Astrocyte (in vitro differentiated cells and primary cell): ENCODE data around the gene MRPS18A. TPM values are rescaled to one million over a fixed set of nuclear protein-coding genes. Genes with fewer than 3 reads are reported as not detected.
"Not testable (repeated sequence)": the region's sequence is repeated elsewhere in the genome, so short reads cannot be mapped to it uniquely, and the experiment has no call there.

Experiments used
- DNase-seq: peaks from one replicate; pipeline ENCODE4 v3.0.0-alpha.2; 2010; ENCODE audit warnings: low read depth
- FAIRE-seq: peaks from 2 replicates; lab custom pipeline; 2011; peaks lifted over from hg19 to GRCh38; lab: Jason Lieb, UNC
- H2AFZ ChIP-seq: 2 replicates; pipeline ENCODE4 v1.6.0; 2012; ENCODE audit warnings: low read depth, low read length, inconsistent platforms
- H3K27ac ChIP-seq: 2 replicates; pipeline ENCODE4 v1.5.1; 2011; ENCODE audit warnings: low read depth, low read length, inconsistent platforms
- H3K27me3 ChIP-seq: 2 replicates; pipeline ENCODE4 v1.6.0; 2011; ENCODE audit warnings: low read length, inconsistent platforms; ENCODE audit not compliant: insufficient read depth
- H3K36me3 ChIP-seq: 2 replicates; pipeline ENCODE4 v1.5.1; 2011; ENCODE audit warnings: low read length, inconsistent platforms; ENCODE audit not compliant: insufficient read depth
- H3K4me1 ChIP-seq: 2 replicates; pipeline ENCODE4 v1.5.1; 2011; ENCODE audit warnings: low read length, inconsistent platforms; ENCODE audit not compliant: insufficient read depth
- H3K4me2 ChIP-seq: 2 replicates; pipeline ENCODE4 v1.6.0; 2012; ENCODE audit warnings: low read length, inconsistent platforms
- H3K4me3 ChIP-seq: 2 replicates; pipeline ENCODE4 v1.5.1; 2011; ENCODE audit warnings: low read depth, mild to moderate bottlenecking, low read length, inconsistent platforms; ENCODE audit not compliant: insufficient read depth
- H3K79me2 ChIP-seq: 2 replicates; pipeline ENCODE4 v1.6.0; 2012; ENCODE audit warnings: mild to moderate bottlenecking, low read length, inconsistent platforms; ENCODE audit not compliant: insufficient read depth
- H3K9ac ChIP-seq: 2 replicates; pipeline ENCODE4 v1.6.0; 2012; ENCODE audit warnings: mild to moderate bottlenecking, low read length, inconsistent platforms
- H3K9me3 ChIP-seq: 2 replicates; pipeline ENCODE4 v1.5.1; 2012; ENCODE audit warnings: low read depth, mild to moderate bottlenecking, low read length, inconsistent platforms; ENCODE audit not compliant: insufficient read depth
- H4K20me1 ChIP-seq: 2 replicates; pipeline ENCODE4 v1.6.0; 2012; ENCODE audit warnings: low read length, inconsistent platforms; ENCODE audit not compliant: insufficient read depth
- H3K27ac Mint-ChIP-seq: one replicate; pipeline ENCODE4 v1.8.0; 2021; ENCODE audit warnings: mild to moderate bottlenecking, mixed read lengths; ENCODE audit not compliant: unreplicated experiment
- H3K27me3 Mint-ChIP-seq: one replicate; pipeline ENCODE4 v1.8.0; 2021; ENCODE audit warnings: low read depth, mixed read lengths; ENCODE audit not compliant: unreplicated experiment
- H3K36me3 Mint-ChIP-seq: one replicate; pipeline ENCODE4 v1.8.0; 2021; ENCODE audit warnings: low read depth, mixed read lengths; ENCODE audit not compliant: unreplicated experiment
- H3K4me1 Mint-ChIP-seq: one replicate; pipeline ENCODE4 v1.8.0; 2021; ENCODE audit warnings: low read depth, mixed read lengths; ENCODE audit not compliant: unreplicated experiment
- H3K4me3 Mint-ChIP-seq: one replicate; pipeline ENCODE4 v1.8.0; 2021; ENCODE audit warnings: mild to moderate bottlenecking, moderate library complexity, mixed read lengths; ENCODE audit not compliant: unreplicated experiment
- H3K9me3 Mint-ChIP-seq: one replicate; pipeline ENCODE4 v1.8.0; 2021; ENCODE audit warnings: mild to moderate bottlenecking, mixed read lengths; ENCODE audit not compliant: unreplicated experiment
- CTCF ChIP-seq: IDR thresholded peaks from 2 replicates; pipeline ENCODE4 v1.5.1; 2011; ENCODE audit warnings: low read depth, mild to moderate bottlenecking, inconsistent platforms, low read length, moderate library complexity; ENCODE audit not compliant: insufficient read depth
- EZH2 ChIP-seq: IDR thresholded peaks from 2 replicates; pipeline ENCODE4 v1.6.1; 2012; ENCODE audit warnings: mild to moderate bottlenecking, low read length, inconsistent platforms; ENCODE audit not compliant: insufficient read depth
- total RNA-seq: library from RNA; stranded (reverse); gene quantifications from 2 replicates; pipeline ENCODE4 v1.2.1, GENCODE V29; 2021

MRPS18A gene
- total RNA-seq, 1 donor from 2014 or later, result 33.5 TPM

- DNase-seq, result peak; percentile 37
- Histone ChIP-seq H3K27ac (peak within 1 kb of the TSS; percentile 84), H3K4me2 (peak within 1 kb of the TSS; percentile 91), H3K9me3 (no peaks in the 10 kb centered on the region), H3K79me2 (peaks cover 46% of the 10 kb centered on the region), H3K4me1 (peaks cover 7% of the 10 kb centered on the region), H4K20me1 (peaks cover 22% of the 10 kb centered on the region), H3K27me3 (no peaks in the 10 kb centered on the region), H3K9ac (peak within 1 kb of the TSS; percentile 96), H3K4me3 (peak within 1 kb of the TSS; percentile 98), H3K36me3 (peaks cover 13% of the 10 kb centered on the region), H2AFZ (peak within 1 kb of the TSS; percentile 99)
- no peak for FAIRE-seq
- Mint-ChIP-seq H3K4me1 (peaks cover 12% of the 10 kb centered on the region), H3K4me3 (peak within 1 kb of the TSS; percentile 99), H3K9me3 (peaks cover 2% of the 10 kb centered on the region), H3K27ac (peak within 1 kb of the TSS; percentile 95), H3K27me3 (no peaks in the 10 kb centered on the region), H3K36me3 (peaks cover 14% of the 10 kb centered on the region)
- TF ChIP-seq CTCF (no peak), EZH2 (no peak)
Measured at GRCh38 chr6:43635387-43636307, 51.9 kb downstream of the MRPS18A start, which contains the start of gene MAD2L1BP. TSS of gene MAD2L1BP (plus strand) at chr6:43635840. CDS start at chr6:43635876, 36 bp downstream.

- Mint-ChIP-seq H3K36me3 (peaks cover 6% of the 10 kb centered on the region), H3K27ac (peak overlapping the region; percentile 95), H3K27me3 (no peaks in the 10 kb centered on the region), H3K9me3 (peaks cover 2% of the 10 kb centered on the region), H3K4me3 (peak overlapping the region; percentile 99), H3K4me1 (peaks cover 10% of the 10 kb centered on the region)
- Histone ChIP-seq H3K27ac (no peak overlapping the region), H3K9me3 (no peaks in the 10 kb centered on the region), H3K4me3 (no peak overlapping the region), H3K79me2 (peaks cover 37% of the 10 kb centered on the region), H3K27me3 (no peaks in the 10 kb centered on the region), H4K20me1 (peaks cover 14% of the 10 kb centered on the region), H3K4me2 (no peak overlapping the region), H3K4me1 (peaks cover 11% of the 10 kb centered on the region), H3K9ac (no peak overlapping the region), H3K36me3 (peaks cover 4% of the 10 kb centered on the region), H2AFZ (peak overlapping the region; percentile 99)
- TF ChIP-seq CTCF (no peak), EZH2 (no peak)
- DNase-seq, result no peak
- FAIRE-seq, result no peak
Measured at GRCh38 chr6:43634702-43635303, 52.8 kb downstream of the MRPS18A start.

GRCh38 chr6:43633002-43633401 lies 54.6 kb downstream of the MRPS18A start:
- H3K27me3 Mint-ChIP-seq, H3K36me3 Mint-ChIP-seq: not testable (repeated sequence)

More at GRCh38 chr6:43633002-43633401, 54.6 kb downstream of the MRPS18A start:
- H3K4me3 Mint-ChIP-seq, H3K9me3 ChIP-seq, FAIRE-seq, H3K27me3 ChIP-seq, H3K4me2 ChIP-seq, H3K9ac ChIP-seq, H3K27ac ChIP-seq, H2AFZ ChIP-seq, H3K9me3 Mint-ChIP-seq, H3K4me1 Mint-ChIP-seq, H3K4me3 ChIP-seq, DNase-seq, H3K36me3 ChIP-seq, H3K27ac Mint-ChIP-seq: not testable (repeated sequence)
- H3K4me1 ChIP-seq, result peaks cover 15% of the 10 kb centered on the region
- H3K79me2 ChIP-seq, result peaks cover 33% of the 10 kb centered on the region
- H4K20me1 ChIP-seq, result peaks cover 11% of the 10 kb centered on the region
